ENCODE measurements around the gene KCNH8. TPM values are rescaled to one million over a fixed set of nuclear protein-coding genes. Genes with fewer than 3 reads are reported as not detected.

Gene KCNH8
- total RNA-seq, 4 donors from 2014 or later, result 0.18 to 4.1 (median 1.7) TPM

DNA sequence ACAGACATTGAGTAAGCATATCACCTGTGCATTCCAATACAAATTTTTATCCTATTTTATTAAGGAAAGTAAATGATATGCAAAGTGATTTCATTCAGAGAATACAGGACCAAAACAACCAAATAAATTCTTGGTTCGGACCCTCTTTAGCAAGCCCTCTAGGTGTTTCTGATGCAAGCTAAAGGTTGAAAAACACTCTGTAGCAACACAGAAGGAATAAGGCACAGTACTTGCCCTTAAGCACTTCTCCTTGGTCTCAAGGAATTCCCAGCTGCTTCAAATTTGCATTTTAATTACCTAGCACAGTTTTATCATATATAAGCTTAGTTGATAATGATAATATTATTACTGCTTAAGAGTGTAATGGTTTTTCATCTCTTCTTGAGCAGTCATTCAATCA lies 288.4 kb downstream of the KCNH8 start:
- Histone ChIP-seq H3K4me1 (no peaks in the 10 kb centered on the region), H3K36me3 (no peaks in the 10 kb centered on the region), H3K9me3 (no peaks in the 10 kb centered on the region), H3K4me3 (no peak overlapping the region), H3K27me3 (no peaks in the 10 kb centered on the region), H3K27ac (no peak overlapping the region)
- DNase-seq, result no peak
- no peak for TF ChIP-seq CTCF (IDR thresholded peaks at IDR 0.05)
- TF ChIP-seq POLR2A (IDR thresholded peaks at IDR 0.05), result no peak

GRCh38 chr3:19439944-19440343 lies 291.6 kb downstream of the KCNH8 start:
- H3K27me3 ChIP-seq, result no peaks in the 10 kb centered on the region
- DNase-seq, result no peak
- no peak for TF ChIP-seq POLR2A (IDR thresholded peaks at IDR 0.05)
- no peak for TF ChIP-seq CTCF (IDR thresholded peaks at IDR 0.05)
- H3K4me1 ChIP-seq, result no peaks in the 10 kb centered on the region
- no peak overlapping the region for H3K27ac ChIP-seq
- no peak overlapping the region for H3K4me3 ChIP-seq
- H3K36me3 ChIP-seq, result no peaks in the 10 kb centered on the region
- no peaks in the 10 kb centered on the region for H3K9me3 ChIP-seq

DNA sequence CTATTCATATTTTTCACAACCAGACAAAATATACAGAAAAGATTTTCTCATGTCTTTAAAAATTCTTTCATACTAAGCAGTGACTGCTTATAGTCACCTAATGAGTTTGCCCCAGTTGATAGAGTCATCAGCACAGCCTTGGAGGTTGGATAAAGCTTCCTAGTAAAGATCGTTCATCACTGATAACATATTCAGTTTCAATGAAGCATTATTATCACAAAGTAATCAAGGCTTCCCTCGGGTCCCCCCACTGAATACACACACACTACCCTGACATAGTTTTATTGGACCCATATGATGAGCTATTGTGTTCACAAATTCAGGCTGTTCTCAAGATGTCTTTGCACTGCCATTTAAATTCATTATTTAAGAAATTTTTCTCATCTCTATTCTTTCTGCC lies 297.8 kb downstream of the KCNH8 start:
- DNase-seq, result no peak
- H3K9me3 ChIP-seq, result no peaks in the 10 kb centered on the region
- no peak overlapping the region for H3K4me3 ChIP-seq
- no peaks in the 10 kb centered on the region for H3K36me3 ChIP-seq
- no peak overlapping the region for H3K27ac ChIP-seq
- TF ChIP-seq CTCF (IDR thresholded peaks at IDR 0.05) (no peak), POLR2A (IDR thresholded peaks at IDR 0.05) (no peak)
- no peaks in the 10 kb centered on the region for H3K4me1 ChIP-seq
- H3K27me3 ChIP-seq, result no peaks in the 10 kb centered on the region

DNA sequence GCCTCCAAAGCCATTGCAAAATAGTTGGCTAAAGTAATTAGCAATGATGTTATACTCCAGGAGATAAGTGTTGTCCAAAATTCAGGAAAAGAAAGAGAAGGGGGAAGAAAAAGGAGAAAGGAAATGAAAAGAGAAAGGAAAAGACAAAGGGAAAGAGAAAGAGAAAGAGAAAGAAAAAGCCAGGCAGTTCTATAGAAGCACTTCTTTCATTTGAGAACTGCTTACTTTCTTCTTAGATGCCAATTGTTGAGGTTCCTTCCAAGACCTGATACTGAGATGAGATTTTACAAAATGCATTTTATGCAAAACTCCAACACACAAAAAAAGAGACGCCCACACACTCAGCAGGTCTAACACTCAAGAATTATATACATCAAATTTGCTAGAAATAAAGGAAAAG lies 298.4 kb downstream of the KCNH8 start:
- H3K27ac ChIP-seq, result no peak overlapping the region
- DNase-seq, result no peak
- H3K9me3 ChIP-seq, result no peaks in the 10 kb centered on the region
- no peaks in the 10 kb centered on the region for H3K36me3 ChIP-seq
- H3K4me3 ChIP-seq, result no peak overlapping the region
- no peaks in the 10 kb centered on the region for H3K4me1 ChIP-seq
- no peaks in the 10 kb centered on the region for H3K27me3 ChIP-seq
- no peak for TF ChIP-seq CTCF (IDR thresholded peaks at IDR 0.05)
- no peak for TF ChIP-seq POLR2A (IDR thresholded peaks at IDR 0.05)

GRCh38 chr3:19455546-19455945 lies 307.2 kb downstream of the KCNH8 start:
- no peaks in the 10 kb centered on the region for H3K27me3 ChIP-seq
- H3K4me1 ChIP-seq, result no peaks in the 10 kb centered on the region
- H3K4me3 ChIP-seq, result no peak overlapping the region
- TF ChIP-seq POLR2A (IDR thresholded peaks at IDR 0.05) (no peak), CTCF (IDR thresholded peaks at IDR 0.05) (no peak)
- no peaks in the 10 kb centered on the region for H3K36me3 ChIP-seq
- no peak for DNase-seq
- no peak overlapping the region for H3K27ac ChIP-seq
- H3K9me3 ChIP-seq, result no peaks in the 10 kb centered on the region

- TF ChIP-seq CTCF (IDR thresholded peaks at IDR 0.05) (no peak), POLR2A (IDR thresholded peaks at IDR 0.05) (no peak)
- no peak overlapping the region for H3K4me3 ChIP-seq
- H3K27ac ChIP-seq, result no peak overlapping the region
- H3K36me3 ChIP-seq, result no peaks in the 10 kb centered on the region
- H3K4me1 ChIP-seq, result no peaks in the 10 kb centered on the region
- H3K9me3 ChIP-seq, result no peaks in the 10 kb centered on the region
- no peaks in the 10 kb centered on the region for H3K27me3 ChIP-seq
- DNase-seq, result no peak
Observed at GRCh38 chr3:19456738-19457137, 308.4 kb downstream of the KCNH8 start.

Data from Peyer's patch (tissue), 4 donors.